Spinal cord (tissue), 10 donors: ENCODE measurements around the gene GSAP. TPM values are rescaled to one million over a fixed set of nuclear protein-coding genes. Genes with fewer than 3 reads are reported as not detected.

Experiments used
- DNase-seq, 6 donors: peaks; one replicate each; pipeline versions ENCODE4 v3.0.0 to v3.0.0-alpha.2; 2013 to 2015; ENCODE audit warnings: low spot score in 6 of 6, low read depth in 4 of 6
- H3K27ac ChIP-seq: one replicate; pipeline ENCODE4 v1.5.1; 2013; ENCODE audit warnings: low read depth, low read length, control low read depth
- H3K27me3 ChIP-seq: one replicate; pipeline ENCODE4 v1.6.1; 2013; ENCODE audit warnings: low read length; ENCODE audit not compliant: control insufficient read depth, insufficient read depth
- H3K36me3 ChIP-seq: one replicate; pipeline ENCODE4 v1.6.1; 2013; ENCODE audit warnings: low read length; ENCODE audit not compliant: control insufficient read depth, insufficient read depth
- H3K4me1 ChIP-seq: one replicate; pipeline ENCODE4 v1.6.1; 2013; ENCODE audit warnings: low read length; ENCODE audit not compliant: control insufficient read depth, insufficient read depth
- H3K4me3 ChIP-seq: one replicate; pipeline ENCODE4 v1.5.1; 2013; ENCODE audit warnings: low read depth, low read length, control low read depth
- H3K9me3 ChIP-seq: one replicate; pipeline ENCODE4 v1.6.1; 2013; ENCODE audit warnings: low read length; ENCODE audit not compliant: control insufficient read depth, insufficient read depth
- WGBS: methylation state at CpG from one replicate; pipeline ENCODE4 v1.1.5; 2013; ENCODE audit warnings: missing lambda C conversion rate; ENCODE audit not compliant: insufficient coverage; 5-methylcytosine and 5-hydroxymethylcytosine counted together
- polyA plus RNA-seq, 2 donors: library from polyadenylated mRNA; unstranded; fragments of 120-200 nt; gene quantifications; one replicate each; pipeline ENCODE4 v1.2.1, GENCODE V29; 2013; ENCODE audit not compliant: insufficient read length in 2 of 2
- total RNA-seq, 2 donors: library from RNA; depleted of rRNA in 1 of 2; stranded (reverse); fragments of 120-200 nt in 1 of 2; fragments of >200 nt in 1 of 2; gene quantifications; one replicate each; pipeline versions ENCODE4 v1.2.3 to v1.2.4, GENCODE V29; 2013 to 2014
- donor health status: healthy.

The GSAP gene
- total and polyA plus RNA-seq, 4 donors: 11.2 to 18.4 (median 14.7) TPM

DNA sequence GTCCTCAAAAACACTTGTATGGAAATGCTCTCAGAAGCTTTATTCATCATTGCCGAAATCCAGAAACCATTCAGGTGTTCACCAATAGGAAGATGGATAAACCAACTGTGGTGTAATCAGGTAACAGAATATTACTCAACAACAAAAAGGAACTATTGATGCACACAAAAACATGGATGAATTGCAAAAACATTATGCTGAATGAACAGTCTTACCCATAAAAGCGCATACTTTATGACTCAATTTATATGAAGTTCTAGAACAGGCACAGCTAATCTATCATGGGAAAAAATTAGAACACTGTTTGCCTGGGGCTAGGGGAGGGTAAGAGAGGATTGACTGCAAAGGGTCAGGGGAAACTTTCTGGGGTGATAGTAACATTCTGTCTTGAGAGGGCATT lies 26.9 kb upstream of the GSAP start:
- no CpG with 5 or more reads among the region's 2 CpGs for WGBS

DNA sequence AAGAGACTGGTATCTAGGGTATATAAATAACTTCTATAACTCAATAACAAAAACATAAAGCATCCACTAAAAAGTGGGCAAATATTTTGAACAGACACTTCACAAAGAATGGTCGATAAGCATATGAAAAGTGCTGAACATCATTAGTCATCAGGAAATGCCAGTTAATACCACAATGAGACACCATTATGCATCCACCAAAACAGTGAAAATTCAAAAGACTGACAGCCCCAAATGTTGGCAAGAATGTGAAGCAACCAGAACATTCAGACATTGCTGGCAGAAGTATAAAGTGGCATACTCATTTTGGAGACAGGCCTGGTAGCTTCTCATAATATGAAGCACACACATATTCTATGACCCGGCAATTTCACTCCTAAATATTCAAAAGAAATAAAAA lies 26.5 kb upstream of the GSAP start:
- Histone ChIP-seq H3K36me3 (no peaks in the 10 kb centered on the region), H3K27ac (no peak overlapping the region), H3K27me3 (no peaks in the 10 kb centered on the region), H3K4me3 (no peak overlapping the region), H3K9me3 (no peaks in the 10 kb centered on the region), H3K4me1 (no peaks in the 10 kb centered on the region)
- no CpG with 5 or more reads among the region's 2 CpGs for WGBS
- DNase-seq: no peak

More for the DNA sequence above, 26.9 kb upstream of the GSAP start:
- no peaks in the 10 kb centered on the region for H3K36me3 ChIP-seq
- no peak overlapping the region for H3K4me3 ChIP-seq
- H3K4me1 ChIP-seq: no peaks in the 10 kb centered on the region
- H3K27me3 ChIP-seq: no peaks in the 10 kb centered on the region
- no peaks in the 10 kb centered on the region for H3K9me3 ChIP-seq
- no peak for DNase-seq
- H3K27ac ChIP-seq: no peak overlapping the region

DNA sequence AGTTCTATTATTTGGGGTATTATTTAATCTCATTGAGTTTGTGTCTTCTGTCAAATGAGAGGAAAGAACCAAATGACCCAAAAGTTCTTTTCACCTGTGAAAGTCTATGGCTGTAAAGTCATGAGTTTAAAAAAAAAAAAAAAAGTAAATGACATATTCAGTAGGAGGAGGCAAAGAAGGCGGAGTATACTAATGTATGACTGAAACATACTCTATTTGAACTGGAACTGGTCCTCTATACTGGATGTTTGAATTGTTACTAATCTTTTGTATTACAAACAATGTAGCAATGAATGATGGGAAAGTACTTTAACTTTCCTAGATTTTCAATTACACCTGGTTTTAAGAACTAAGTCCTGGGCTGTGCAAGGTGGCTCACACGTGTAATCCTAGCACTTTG lies 24.9 kb upstream of the GSAP start:
- Histone ChIP-seq H3K36me3 (no peaks in the 10 kb centered on the region), H3K9me3 (no peaks in the 10 kb centered on the region), H3K27ac (no peak overlapping the region), H3K4me3 (no peak overlapping the region), H3K27me3 (no peaks in the 10 kb centered on the region), H3K4me1 (no peaks in the 10 kb centered on the region)
- no CpG with 5 or more reads among the region's 2 CpGs for WGBS
- no peak for DNase-seq

DNA sequence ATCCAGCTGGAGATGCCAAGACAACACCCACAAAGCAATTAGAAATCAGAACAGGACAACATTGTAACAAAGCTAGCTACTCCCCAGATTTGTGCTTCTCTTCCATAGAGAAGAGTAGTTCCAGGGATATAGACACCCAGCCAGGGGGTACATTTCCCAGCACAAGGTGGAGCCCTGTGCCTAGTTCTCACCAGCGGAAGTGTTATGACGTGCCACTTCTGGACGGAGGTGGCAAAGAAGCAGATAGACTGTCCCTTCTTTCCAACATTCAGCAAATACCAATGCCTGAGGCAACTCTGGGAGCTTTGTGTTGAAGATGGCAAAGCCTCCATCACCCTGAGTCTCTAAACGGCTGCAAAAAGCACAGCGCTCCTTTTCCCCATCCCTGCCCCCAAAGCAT lies 23.4 kb upstream of the GSAP start:
- Histone ChIP-seq H3K27ac (no peak overlapping the region), H3K4me1 (no peaks in the 10 kb centered on the region), H3K27me3 (no peaks in the 10 kb centered on the region), H3K36me3 (no peaks in the 10 kb centered on the region), H3K9me3 (no peaks in the 10 kb centered on the region), H3K4me3 (no peak overlapping the region)
- DNase-seq: peak in 1 of 6 donors; percentile 30
- 58% methylated on average over 4 of the region's 5 CpGs for WGBS

DNA sequence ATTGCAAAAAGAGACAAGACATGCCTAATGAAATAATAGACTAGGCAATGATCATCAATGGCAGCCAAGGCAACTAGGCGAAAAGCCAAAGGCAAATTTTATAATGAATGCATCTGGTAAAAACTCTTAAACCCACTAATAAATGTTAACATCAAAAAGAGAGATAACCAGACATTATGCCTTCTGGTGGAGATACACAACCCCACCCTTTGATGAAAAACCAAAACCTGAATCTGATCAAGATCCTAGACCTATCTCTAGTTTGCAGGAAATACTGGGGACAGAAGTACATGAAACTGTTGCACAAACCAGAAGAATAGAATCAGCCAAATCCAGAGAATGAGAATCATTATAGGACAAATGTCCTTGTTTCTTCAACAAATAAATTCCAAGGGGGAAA lies 22.0 kb upstream of the GSAP start:
- Histone ChIP-seq H3K27me3 (no peaks in the 10 kb centered on the region), H3K9me3 (no peaks in the 10 kb centered on the region), H3K4me1 (no peaks in the 10 kb centered on the region), H3K27ac (no peak overlapping the region), H3K4me3 (no peak overlapping the region), H3K36me3 (no peaks in the 10 kb centered on the region)
- WGBS: no CpG with 5 or more reads among the region's 1 CpG
- DNase-seq: no peak

DNA sequence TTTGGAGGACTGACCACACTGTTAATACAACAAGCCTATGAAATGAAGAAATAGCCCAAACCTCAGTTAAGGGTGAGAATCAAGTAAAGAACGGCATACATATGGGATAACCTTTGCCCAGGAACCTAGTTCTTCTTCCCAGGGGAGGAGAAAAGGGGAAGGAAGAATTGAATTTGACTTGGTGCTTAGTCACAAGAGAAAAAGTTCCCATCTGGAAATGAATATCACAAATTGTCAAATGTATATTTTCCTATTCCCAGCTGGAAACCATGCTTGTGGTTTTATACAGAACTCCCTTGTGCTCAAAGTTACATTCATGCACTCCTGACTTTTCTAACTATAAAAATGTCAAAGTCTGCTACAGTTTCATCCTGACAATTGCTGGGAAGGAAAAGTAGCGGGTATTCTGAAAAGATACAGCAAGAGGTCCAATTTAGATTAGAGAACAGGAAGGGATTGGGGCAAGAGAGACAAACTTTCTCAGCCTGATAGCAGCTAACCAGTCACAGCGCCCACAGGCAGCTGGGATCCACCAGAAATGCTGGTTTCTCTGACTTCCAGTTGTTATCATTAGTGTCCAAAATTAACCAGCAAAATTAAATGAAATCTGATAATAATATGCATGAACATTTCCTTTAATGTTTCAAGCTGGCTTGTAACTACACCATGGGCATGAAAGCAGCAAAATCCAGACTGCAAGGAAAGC lies 18.6 kb upstream of the GSAP start:
- DNase-seq: no peak
- Histone ChIP-seq H3K36me3 (no peaks in the 10 kb centered on the region), H3K9me3 (no peaks in the 10 kb centered on the region), H3K27me3 (no peaks in the 10 kb centered on the region), H3K4me3 (no peak overlapping the region), H3K4me1 (peaks cover 5% of the 10 kb centered on the region), H3K27ac (no peak overlapping the region)
- WGBS: 65% methylated on average over 2 of the region's 3 CpGs

DNA sequence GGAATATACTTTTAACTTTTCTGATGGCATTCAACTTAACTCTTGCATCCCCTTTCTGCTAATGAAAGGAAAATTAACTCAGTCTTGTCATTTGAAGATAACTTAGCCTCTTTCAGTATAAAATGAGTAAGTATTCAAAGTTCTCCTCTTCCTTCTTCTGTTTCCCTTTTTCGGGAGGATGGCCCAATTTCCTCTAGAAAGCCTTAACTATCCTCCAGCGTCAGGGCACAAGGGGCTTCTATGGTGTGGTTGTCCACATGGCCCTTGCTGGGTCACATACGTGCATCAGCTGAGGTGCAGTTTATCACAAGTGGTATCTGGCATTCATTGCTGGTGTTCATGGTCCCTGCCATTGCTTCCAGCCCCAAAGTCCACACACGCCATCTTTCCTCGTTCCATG lies 17.8 kb upstream of the GSAP start:
- 90% methylated on average over 4 of the region's 5 CpGs for WGBS
- Histone ChIP-seq H3K36me3 (no peaks in the 10 kb centered on the region), H3K4me1 (peaks cover 6% of the 10 kb centered on the region), H3K9me3 (no peaks in the 10 kb centered on the region), H3K4me3 (no peak overlapping the region), H3K27me3 (no peaks in the 10 kb centered on the region), H3K27ac (no peak overlapping the region)
- no peak for DNase-seq

DNA sequence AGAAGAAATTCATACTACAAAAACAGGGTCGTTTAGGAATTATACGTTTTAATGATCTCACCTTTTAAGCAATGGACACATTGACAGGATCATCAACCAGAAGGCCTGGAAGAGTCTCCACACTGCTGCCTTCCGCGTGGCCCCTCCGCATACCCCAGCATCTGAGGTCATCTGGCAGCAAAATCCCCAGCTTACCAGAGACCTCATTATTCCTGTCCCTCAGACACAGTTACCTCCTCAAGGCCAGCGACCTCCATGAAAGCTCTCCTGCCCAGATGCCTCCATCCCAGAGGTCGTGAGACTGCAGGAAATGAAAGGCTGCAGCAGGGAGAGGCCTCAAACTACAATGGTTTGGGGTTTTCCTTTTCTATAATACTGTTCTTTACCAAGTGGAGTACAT lies 14.8 kb upstream of the GSAP start:
- WGBS: 89% methylated on average over 6 of the region's 7 CpGs
- H3K27ac ChIP-seq: no peak overlapping the region
- no peak for DNase-seq
- no peaks in the 10 kb centered on the region for H3K36me3 ChIP-seq
- H3K4me3 ChIP-seq: no peak overlapping the region
- no peaks in the 10 kb centered on the region for H3K27me3 ChIP-seq
- H3K4me1 ChIP-seq: peaks cover 8% of the 10 kb centered on the region
- no peaks in the 10 kb centered on the region for H3K9me3 ChIP-seq

DNA sequence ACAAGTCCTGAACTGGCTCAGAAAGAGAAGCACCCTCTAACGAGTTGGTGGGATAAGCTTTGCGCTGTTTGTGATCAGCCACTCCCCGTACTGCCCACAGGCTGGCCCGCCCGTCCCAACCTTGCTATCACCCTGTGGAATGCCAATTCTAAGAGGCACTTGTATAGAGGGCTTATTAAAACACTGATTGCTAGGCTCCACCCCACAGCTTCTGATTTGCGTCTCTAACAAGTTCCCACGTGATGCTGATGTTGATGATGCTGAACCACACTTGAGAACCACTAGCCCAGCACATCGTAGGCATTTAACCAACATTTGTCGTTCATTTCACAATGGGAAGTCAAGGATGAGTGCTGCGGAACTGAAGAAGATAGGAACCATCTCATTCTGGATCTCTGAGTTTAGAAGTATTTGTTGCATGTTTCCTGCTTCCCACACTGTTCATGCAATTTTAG lies 12.7 kb upstream of the GSAP start:
- Histone ChIP-seq H3K9me3 (no peaks in the 10 kb centered on the region), H3K4me3 (no peak overlapping the region), H3K36me3 (no peaks in the 10 kb centered on the region), H3K27me3 (no peaks in the 10 kb centered on the region), H3K4me1 (peaks cover 13% of the 10 kb centered on the region), H3K27ac (no peak overlapping the region)
- WGBS: 63% methylated on average over 3 of the region's 10 CpGs
- DNase-seq: peak in 1 of 6 donors; percentile 27

DNA sequence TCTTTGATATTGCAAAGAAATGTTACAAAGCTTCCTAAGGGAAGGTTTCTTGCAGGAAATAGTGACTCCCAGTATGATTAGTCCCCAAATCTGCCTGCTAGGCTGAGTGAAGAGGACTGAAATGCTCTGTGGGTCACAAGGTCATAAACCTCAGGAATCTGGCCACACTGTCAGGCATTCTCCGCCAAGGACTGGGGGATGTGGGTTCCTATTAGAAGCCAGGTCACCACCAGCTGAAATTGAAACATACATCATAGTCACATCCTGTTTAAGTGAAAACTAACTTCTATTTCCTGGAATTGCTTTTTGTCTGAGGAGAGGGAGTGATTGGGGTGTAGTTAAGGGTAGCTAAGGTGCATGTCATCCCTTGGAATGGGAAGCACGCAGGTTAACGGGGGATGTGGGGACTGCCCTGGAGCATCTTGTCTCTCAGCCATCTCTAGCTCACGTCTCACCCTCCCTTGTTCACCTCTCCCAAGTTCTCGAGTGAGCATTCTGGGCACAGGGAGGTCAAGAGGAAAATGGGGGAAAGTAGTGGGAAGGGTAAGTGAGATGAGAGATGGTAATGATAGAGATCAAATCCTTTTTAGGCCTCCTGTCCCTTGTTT lies 12.0 kb upstream of the GSAP start:
- no peak overlapping the region for H3K27ac ChIP-seq
- H3K4me1 ChIP-seq: peaks cover 13% of the 10 kb centered on the region
- no CpG with 5 or more reads among the region's 5 CpGs for WGBS

More for the DNA sequence above, 12.0 kb upstream of the GSAP start:
- H3K4me3 ChIP-seq: no peak overlapping the region
- H3K36me3 ChIP-seq: no peaks in the 10 kb centered on the region
- DNase-seq: no peak
- H3K9me3 ChIP-seq: no peaks in the 10 kb centered on the region
- no peaks in the 10 kb centered on the region for H3K27me3 ChIP-seq
